K562 (cell line): Measurements from ENCODE around the gene LDLRAD3. TPM values are rescaled to one million over a fixed set of nuclear protein-coding genes. Genes with fewer than 3 reads are reported as not detected.

Experiments
- ATAC-seq: fragments of 200-7000 bp; cut with Tn5 transposase; 3 replicates; pipeline ENCODE4 v1.9.1; 2020; ENCODE audit warnings: moderate library complexity
- BruUV-seq: library from RNA; stranded (reverse); fragments of 400-500 nt; replicated peaks from 2 replicates; lab custom pipeline; 2021; lab: Mats Ljungman, UMichigan
- CTCF ChIA-PET: fragments of 300-600 bp; formaldehyde crosslinking; extraction: SDS; loops from one replicate; lab custom pipeline; 2021; ENCODE audit warnings: low intra/inter-chr PET ratio; lab: Yijun Ruan, JAX
- POLR2A ChIA-PET: fragments of 300-600, 350-650 bp; sonication (Branson Sonifier 250); formaldehyde crosslinking; extraction: SDS; loops from one replicate; lab custom pipeline; 2021; ENCODE audit warnings: antibody characterized with exemption, inconsistent platforms; lab: Yijun Ruan, JAX
- DNase-seq, 4 experiments: peaks; one replicate each; pipeline versions ENCODE4 v3.0.0 to v3.0.0-alpha.2; 2011 to 2018; ENCODE audit warnings: low spot score in 3 of 4, mixed read lengths in 3 of 4; ENCODE audit errors: extremely low read depth in 1 of 4
- FAIRE-seq: peaks from 2 replicates; lab custom pipeline; 2011; peaks lifted over from hg19 to GRCh38; lab: Jason Lieb, UNC
- H2AFZ ChIP-seq: 2 replicates; pipeline ENCODE4 v1.6.0; 2011; ENCODE audit warnings: low read depth, low read length, control low read depth, inconsistent platforms
- H3K27ac ChIP-seq: fragments of 200-600 bp; 3 replicates; pipeline ENCODE4 v1.8.0; 2011; ENCODE audit warnings: low read depth, mild to moderate bottlenecking, control low read depth, inconsistent platforms, low read length, moderate library complexity, mixed read lengths; ENCODE audit errors: extremely low read depth
- H3K27me3 ChIP-seq, 2 experiments: fragments of 300-600 bp in 1 of 2; 2 replicates in 1 of 2; 3 replicates in 1 of 2; pipeline versions ENCODE4 v1.6.0 to v1.8.0; 2011; ENCODE audit warnings: inconsistent platforms in 2 of 2, low read length in 2 of 2, mild to moderate bottlenecking in 1 of 2, mixed read lengths in 1 of 2, moderate library complexity in 1 of 2; ENCODE audit not compliant: control insufficient read depth in 2 of 2, insufficient read depth in 2 of 2
- H3K36me3 ChIP-seq: fragments of 300-600 bp; 3 replicates; pipeline ENCODE4 v1.8.0; 2011; ENCODE audit warnings: mild to moderate bottlenecking, low read length, inconsistent platforms; ENCODE audit not compliant: control insufficient read depth, insufficient read depth
- H3K4me1 ChIP-seq, 2 experiments: fragments of 200-600 bp in 1 of 2; replicated peaks in 1 of 2; 2 replicates in 1 of 2; 3 replicates in 1 of 2; pipeline versions ENCODE4 v1.5.1 to v1.8.0; 2011; ENCODE audit warnings: inconsistent platforms in 2 of 2, low read length in 2 of 2, mild to moderate bottlenecking in 1 of 2, mixed read lengths in 1 of 2, moderate library complexity in 1 of 2; ENCODE audit not compliant: control insufficient read depth in 2 of 2, insufficient read depth in 2 of 2
- H3K4me2 ChIP-seq: 2 replicates; pipeline ENCODE4 v1.6.1; 2011; ENCODE audit warnings: low read length, control low read depth, inconsistent platforms, mixed read lengths; ENCODE audit not compliant: insufficient read depth
- H3K4me3 ChIP-seq: fragments of 200-600 bp; sonication (generic), shearing (Covaris generic); 2 replicates; pipeline ENCODE4 v1.5.1; 2016; ENCODE audit warnings: control low read depth, inconsistent platforms
- H3K79me2 ChIP-seq: fragments of 200-600 bp; 3 replicates; pipeline ENCODE4 v1.8.0; 2011; ENCODE audit warnings: low read length, inconsistent platforms; ENCODE audit not compliant: control insufficient read depth, insufficient read depth
- H3K9ac ChIP-seq, 2 experiments: 2 replicates each; pipeline versions ENCODE4 v1.6.0 to v1.6.1; 2011; ENCODE audit warnings: low read depth in 2 of 2, low read length in 2 of 2, control low read depth in 1 of 2, inconsistent platforms in 1 of 2, mild to moderate bottlenecking in 1 of 2, mixed read lengths in 1 of 2; ENCODE audit not compliant: insufficient read depth in 1 of 2
- H3K9me1 ChIP-seq: one replicate; pipeline ENCODE4 v1.6.0; 2011; ENCODE audit warnings: inconsistent platforms, mild to moderate bottlenecking, low read length, moderate library complexity; ENCODE audit not compliant: control insufficient read depth, insufficient read depth
- H3K9me3 ChIP-seq: replicated peaks from 2 replicates; pipeline ENCODE4 v1.5.1; 2011; ENCODE audit warnings: low read depth, low read length, inconsistent platforms; ENCODE audit not compliant: control insufficient read depth, insufficient read depth
- H4K20me1 ChIP-seq: replicated peaks from 2 replicates; pipeline ENCODE4 v1.6.1; 2011; ENCODE audit warnings: low read length, inconsistent platforms, mixed read lengths; ENCODE audit not compliant: control insufficient read depth, insufficient read depth
- CHD2 ChIP-seq: IDR thresholded peaks from 2 replicates; pipeline ENCODE4 v1.6.1; 2011; ENCODE audit warnings: low read depth, low read length
- IRF9 ChIP-seq: fragments of 450-650 bp; IDR thresholded peaks from 2 replicates; pipeline ENCODE4 v1.6.1; 2016; ENCODE audit warnings: missing biosample characterization, missing genetic modification characterization
- MYNN ChIP-seq, 2 experiments: sonication (generic); formaldehyde crosslinking in 1 of 2; IDR thresholded peaks; 2 replicates each; pipeline versions ENCODE4 v1.5.0 to v1.6.1; 2016 to 2020; ENCODE audit warnings: antibody characterized with exemption in 1 of 2, missing genetic modification reagents in 1 of 2
- NR2C2 ChIP-seq, 2 experiments: fragments of 200-800 bp in 1 of 2; sonication (Bioruptor generic) in 1 of 2; sonication (generic) in 1 of 2; formaldehyde crosslinking in 1 of 2; IDR thresholded peaks; 2 replicates each; pipeline versions ENCODE4 v1.6.1 to v1.8.0; 2016 to 2022; ENCODE audit warnings: mild to moderate bottlenecking in 1 of 2, missing compliant biosample characterization in 1 of 2, missing genetic modification characterization in 1 of 2, missing genetic modification reagents in 1 of 2
- THRB ChIP-seq: fragments of 450-650 bp; formaldehyde crosslinking; conservative IDR thresholded peaks from 2 replicates; pipeline ENCODE4 v1.4.0; 2022; ENCODE audit warnings: mild to moderate bottlenecking, missing genetic modification characterization
- XRCC4 ChIP-seq: IDR thresholded peaks from one replicate; pipeline ENCODE4 v1.6.1; 2011; ENCODE audit not compliant: insufficient read depth, insufficient read length; ENCODE audit errors: extremely low read depth
- ZC3H8 ChIP-seq: fragments of 450-650 bp; IDR thresholded peaks from 2 replicates; pipeline ENCODE4 v1.6.1; 2017
- ZNF699 ChIP-seq: fragments of 250-450 bp; sonication (Bioruptor Pico); IDR thresholded peaks from 2 replicates; pipeline ENCODE4 v1.8.0; 2021; ENCODE audit warnings: mild to moderate bottlenecking, moderate library complexity; ENCODE audit not compliant: insufficient replicate concordance
- WGBS: fragments of 100-300 bp; shearing (Covaris generic); methylation state at CpG from one replicate; pipeline ENCODE4 v1.1.6; 2016; ENCODE audit warnings: low coverage, mixed read lengths; ENCODE audit not compliant: insufficient coverage; ENCODE audit errors: missing lambda C conversion rate; 5-methylcytosine and 5-hydroxymethylcytosine counted together
- in situ Hi-C: fragments of 300-500 bp; cut with MboI; formaldehyde crosslinking; loops from 4 replicates; pipeline ENCODE4 v1.15.0; 2018; ENCODE audit warnings: inconsistent platforms, mixed read lengths
- intact Hi-C: fragments of 100-400 bp; cut with micrococcal nuclease; formaldehyde crosslinking; loops from 2 replicates; pipeline ENCODE4 v1.14.2; 2022
- polyA plus RNA-seq, 8 experiments: library from polyadenylated mRNA; depleted of rRNA in 4 of 8; stranded (reverse) in 5 of 8; unstranded in 3 of 8; fragments of >200 nt; fragmentation: Nextera tagmentation in 2 of 8; fragmentation: Illumina TruSeq in 1 of 8; extraction: Ambion mirVana in 2 of 8; extraction: Trizol in 1 of 8; gene quantifications; 2 replicates each; pipeline versions ENCODE4 v1.2.1 to v1.2.3, GENCODE V29; 2011 to 2014; ENCODE audit warnings: inconsistent platforms in 1 of 8, missing spikeins in 1 of 8
- total RNA-seq, 7 experiments: library from RNA; depleted of rRNA in 6 of 7; stranded (reverse); fragments of >200 nt in 6 of 7; fragmentation: Illumina TruSeq in 2 of 7; extraction: Trizol in 2 of 7; gene quantifications; 2 replicates each; pipeline versions ENCODE4 v1.2.1 to v1.2.3, GENCODE V29; 2011 to 2021; ENCODE audit warnings: low replicate concordance in 1 of 7
- TF ChIP-seq, protein P1 (sequence below): fragments of 450-650 bp; IDR thresholded peaks from 2 replicates; pipeline ENCODE4 v1.6.1; 2016; ENCODE audit warnings: low read depth

LDLRAD3 gene
- total and polyA plus RNA-seq, 9 of the 15 experiments (the other 6 are each of a cell fraction or from before 2014, with no cell fraction given) = 0.73 to 7.2 (median 3.5) TPM

GRCh38 chr11:35946766-35947165 is 2.9 kb downstream of the LDLRAD3 start (continued):
- TF ChIP-seq, protein P1, sequence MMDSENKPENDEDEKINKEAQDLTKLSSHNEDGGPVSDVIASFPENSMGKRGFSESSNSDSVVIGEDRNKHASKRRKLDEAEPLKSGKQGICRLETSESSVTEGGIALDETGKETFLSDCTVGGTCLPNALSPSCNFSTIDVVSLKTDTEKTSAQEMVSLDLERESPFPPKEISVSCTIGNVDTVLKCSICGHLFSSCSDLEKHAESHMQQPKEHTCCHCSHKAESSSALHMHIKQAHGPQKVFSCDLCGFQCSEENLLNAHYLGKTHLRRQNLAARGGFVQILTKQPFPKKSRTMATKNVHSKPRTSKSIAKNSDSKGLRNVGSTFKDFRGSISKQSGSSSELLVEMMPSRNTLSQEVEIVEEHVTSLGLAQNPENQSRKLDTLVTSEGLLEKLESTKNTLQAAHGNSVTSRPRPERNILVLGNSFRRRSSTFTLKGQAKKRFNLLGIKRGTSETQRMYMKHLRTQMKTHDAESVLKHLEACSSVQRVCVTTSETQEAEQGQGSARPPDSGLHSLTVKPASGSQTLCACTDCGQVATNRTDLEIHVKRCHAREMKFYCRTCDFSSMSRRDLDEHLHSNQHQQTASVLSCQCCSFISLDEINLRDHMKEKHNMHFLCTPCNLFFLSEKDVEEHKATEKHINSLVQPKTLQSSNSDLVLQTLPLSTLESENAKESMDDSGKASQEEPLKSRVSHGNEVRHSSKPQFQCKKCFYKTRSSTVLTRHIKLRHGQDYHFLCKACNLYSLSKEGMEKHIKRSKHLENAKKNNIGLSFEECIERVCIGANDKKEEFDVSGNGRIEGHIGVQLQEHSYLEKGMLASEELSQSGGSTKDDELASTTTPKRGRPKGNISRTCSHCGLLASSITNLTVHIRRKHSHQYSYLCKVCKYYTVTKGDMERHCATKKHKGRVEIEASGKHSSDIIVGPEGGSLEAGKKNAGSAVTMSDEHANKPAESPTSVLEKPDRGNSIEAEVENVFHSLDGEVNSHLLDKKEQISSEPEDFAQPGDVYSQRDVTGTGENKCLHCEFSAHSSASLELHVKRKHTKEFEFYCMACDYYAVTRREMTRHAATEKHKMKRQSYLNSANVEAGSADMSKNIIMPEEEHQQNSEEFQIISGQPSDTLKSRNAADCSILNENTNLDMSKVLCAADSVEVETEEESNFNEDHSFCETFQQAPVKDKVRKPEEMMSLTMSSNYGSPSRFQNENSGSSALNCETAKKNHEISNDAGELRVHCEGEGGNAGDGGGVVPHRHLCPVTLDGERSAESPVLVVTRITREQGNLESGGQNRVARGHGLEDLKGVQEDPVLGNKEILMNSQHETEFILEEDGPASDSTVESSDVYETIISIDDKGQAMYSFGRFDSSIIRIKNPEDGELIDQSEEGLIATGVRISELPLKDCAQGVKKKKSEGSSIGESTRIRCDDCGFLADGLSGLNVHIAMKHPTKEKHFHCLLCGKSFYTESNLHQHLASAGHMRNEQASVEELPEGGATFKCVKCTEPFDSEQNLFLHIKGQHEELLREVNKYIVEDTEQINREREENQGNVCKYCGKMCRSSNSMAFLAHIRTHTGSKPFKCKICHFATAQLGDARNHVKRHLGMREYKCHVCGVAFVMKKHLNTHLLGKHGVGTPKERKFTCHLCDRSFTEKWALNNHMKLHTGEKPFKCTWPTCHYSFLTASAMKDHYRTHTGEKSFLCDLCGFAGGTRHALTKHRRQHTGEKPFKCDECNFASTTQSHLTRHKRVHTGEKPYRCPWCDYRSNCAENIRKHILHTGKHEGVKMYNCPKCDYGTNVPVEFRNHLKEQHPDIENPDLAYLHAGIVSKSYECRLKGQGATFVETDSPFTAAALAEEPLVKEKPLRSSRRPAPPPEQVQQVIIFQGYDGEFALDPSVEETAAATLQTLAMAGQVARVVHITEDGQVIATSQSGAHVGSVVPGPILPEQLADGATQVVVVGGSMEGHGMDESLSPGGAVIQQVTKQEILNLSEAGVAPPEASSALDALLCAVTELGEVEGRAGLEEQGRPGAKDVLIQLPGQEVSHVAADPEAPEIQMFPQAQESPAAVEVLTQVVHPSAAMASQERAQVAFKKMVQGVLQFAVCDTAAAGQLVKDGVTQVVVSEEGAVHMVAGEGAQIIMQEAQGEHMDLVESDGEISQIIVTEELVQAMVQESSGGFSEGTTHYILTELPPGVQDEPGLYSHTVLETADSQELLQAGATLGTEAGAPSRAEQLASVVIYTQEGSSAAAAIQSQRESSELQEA = no peak
- TF ChIP-seq, all 486 proteins: peak for 0

GRCh38 chr11:35947437-35947836 is 3.6 kb downstream of the LDLRAD3 start:
- ChIA-PET CTCF (no interaction called here), POLR2A (no interaction called here)
- H3K36me3 ChIP-seq = no peaks in the 10 kb centered on the region
- 0 out of 3 replicates have a peak, but pooled peaks cover 3% of the 10 kb centered on the region for H3K79me2 ChIP-seq
- no peaks in the 10 kb centered on the region for H3K9me1 ChIP-seq
- peaks cover 5 to 16% of the 10 kb centered on the region in 2 experiments; a peak in 4 of 5 replicates for H3K4me1 ChIP-seq
- H3K4me3 ChIP-seq = no peak overlapping the region
- no peak overlapping the region for H3K4me2 ChIP-seq
- H4K20me1 ChIP-seq = peaks cover 12% of the 10 kb centered on the region; the same call in 1 of the 2 replicates
- no peak overlapping the region for H2AFZ ChIP-seq
- H3K9me3 ChIP-seq = no peaks in the 10 kb centered on the region
- no peak overlapping the region for H3K27ac ChIP-seq
- H3K9ac ChIP-seq = no peak overlapping the region
- 86% methylated on average over 1 of the region's 4 CpGs for WGBS
- FAIRE-seq = no peak
- no peak for DNase-seq
- no peak for ATAC-seq
- intact Hi-C loops = loop anchor here (10.0 kb wide), 1 partner anchor 187 kb away; no protein-coding TSS in a partner anchor
- no TSS peak for BruUV-seq
- in situ Hi-C loops = no loop called here
- peaks cover 9 to 18% of the 10 kb centered on the region in 2 experiments for H3K27me3 ChIP-seq
- TF ChIP-seq ZNF699 (no peak), XRCC4 (no peak), CHD2 (no peak), IRF9 (tag) (no peak), THRB (CRISPR knock-in tag) (no peak), ZC3H8 (no peak), NR2C2 (CRISPR knock-in tag; IDR thresholded peaks at IDR 0.05) (no peak), NR2C2 (tag; IDR thresholded peaks at IDR 0.05) (no peak), MYNN (IDR thresholded peaks at IDR 0.05) (no peak), MYNN (CRISPR knock-in tag; IDR thresholded peaks at IDR 0.05) (no peak)
